Fibroblast of pulmonary artery (primary cell): Measurements from ENCODE around the gene GPATCH3.
"Not testable (repeated sequence)": the region's sequence is repeated elsewhere in the genome, so short reads cannot be mapped to it uniquely, and the experiment has no call there.

Experiments
- DNase-seq: peaks from one replicate; pipeline ENCODE4 v3.0.0-alpha.2; 2010; ENCODE audit warnings: low read depth
- H3K4me3 ChIP-seq: replicated peaks from 2 replicates; pipeline ENCODE4 v1.5.1; 2011; ENCODE audit warnings: low read depth, mild to moderate bottlenecking, control low read depth, low read length, moderate library complexity
- TF ChIP-seq, protein P1 (sequence below): IDR thresholded peaks from 2 replicates; pipeline ENCODE4 v1.5.1; 2011; ENCODE audit warnings: mild to moderate bottlenecking, control low read depth, low read length, inconsistent platforms; ENCODE audit errors: missing control alignments

Gene GPATCH3

GRCh38 chr1:26900001-26900814 is at the start of gene GPATCH3:
TSS of gene GPATCH3 (minus strand) at chr1:26900467. CDS start at chr1:26900442, 25 bp downstream.
- peak within 1 kb of the TSS; percentile 85 for H3K4me3 ChIP-seq
- TF ChIP-seq, protein P1, sequence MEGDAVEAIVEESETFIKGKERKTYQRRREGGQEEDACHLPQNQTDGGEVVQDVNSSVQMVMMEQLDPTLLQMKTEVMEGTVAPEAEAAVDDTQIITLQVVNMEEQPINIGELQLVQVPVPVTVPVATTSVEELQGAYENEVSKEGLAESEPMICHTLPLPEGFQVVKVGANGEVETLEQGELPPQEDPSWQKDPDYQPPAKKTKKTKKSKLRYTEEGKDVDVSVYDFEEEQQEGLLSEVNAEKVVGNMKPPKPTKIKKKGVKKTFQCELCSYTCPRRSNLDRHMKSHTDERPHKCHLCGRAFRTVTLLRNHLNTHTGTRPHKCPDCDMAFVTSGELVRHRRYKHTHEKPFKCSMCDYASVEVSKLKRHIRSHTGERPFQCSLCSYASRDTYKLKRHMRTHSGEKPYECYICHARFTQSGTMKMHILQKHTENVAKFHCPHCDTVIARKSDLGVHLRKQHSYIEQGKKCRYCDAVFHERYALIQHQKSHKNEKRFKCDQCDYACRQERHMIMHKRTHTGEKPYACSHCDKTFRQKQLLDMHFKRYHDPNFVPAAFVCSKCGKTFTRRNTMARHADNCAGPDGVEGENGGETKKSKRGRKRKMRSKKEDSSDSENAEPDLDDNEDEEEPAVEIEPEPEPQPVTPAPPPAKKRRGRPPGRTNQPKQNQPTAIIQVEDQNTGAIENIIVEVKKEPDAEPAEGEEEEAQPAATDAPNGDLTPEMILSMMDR: no peak
- DNase-seq: peak; percentile 97

- no peak overlapping the region for H3K4me3 ChIP-seq
- TF ChIP-seq, protein P1: no peak
- DNase-seq: no peak
These were observed 49.7 kb upstream of the GPATCH3 start for GRCh38 chr1:26949926-26950319.

DNA sequence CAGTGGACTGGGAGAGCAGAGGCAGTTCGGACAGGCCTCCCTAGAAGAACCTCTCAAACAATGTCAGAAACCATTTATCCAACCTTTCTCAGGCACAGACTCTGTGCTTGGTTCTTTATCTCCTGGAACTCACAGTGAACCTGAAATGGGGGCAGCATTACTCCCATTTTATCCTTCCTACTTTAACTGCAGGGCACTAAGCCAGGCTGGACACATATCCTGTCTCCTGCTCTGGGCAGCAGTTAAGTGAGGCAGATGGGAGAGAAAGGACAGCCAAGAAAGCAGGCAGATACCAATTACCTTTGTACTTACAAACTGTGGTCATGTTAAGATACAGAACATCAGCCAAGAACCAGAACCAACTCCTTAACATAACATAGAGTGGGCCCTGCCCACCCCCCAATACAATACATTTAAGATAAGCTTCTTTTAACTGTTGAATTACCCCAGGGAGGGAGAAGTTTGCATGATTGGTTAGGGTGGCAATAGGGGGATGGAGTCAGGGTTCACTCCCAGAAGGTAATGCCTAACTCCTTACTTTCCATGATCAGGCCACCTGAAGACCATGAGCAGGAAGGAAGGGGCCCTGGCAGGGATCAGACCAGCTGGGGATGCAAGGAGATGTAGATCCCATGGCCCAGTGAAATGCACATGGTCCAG is 49.1 kb upstream of the GPATCH3 start:
- no peak overlapping the region for H3K4me3 ChIP-seq
- TF ChIP-seq, protein P1: no peak
- DNase-seq: peak; percentile 23

GRCh38 chr1:26948725-26949057 is 48.4 kb upstream of the GPATCH3 start:
- not testable (repeated sequence) for DNase-seq, H3K4me3 ChIP-seq

- no peak overlapping the region for H3K4me3 ChIP-seq
- TF ChIP-seq, protein P1: no peak
- DNase-seq: no peak
These were observed 46.0 kb upstream of the GPATCH3 start for GRCh38 chr1:26946270-26946669.

DNA sequence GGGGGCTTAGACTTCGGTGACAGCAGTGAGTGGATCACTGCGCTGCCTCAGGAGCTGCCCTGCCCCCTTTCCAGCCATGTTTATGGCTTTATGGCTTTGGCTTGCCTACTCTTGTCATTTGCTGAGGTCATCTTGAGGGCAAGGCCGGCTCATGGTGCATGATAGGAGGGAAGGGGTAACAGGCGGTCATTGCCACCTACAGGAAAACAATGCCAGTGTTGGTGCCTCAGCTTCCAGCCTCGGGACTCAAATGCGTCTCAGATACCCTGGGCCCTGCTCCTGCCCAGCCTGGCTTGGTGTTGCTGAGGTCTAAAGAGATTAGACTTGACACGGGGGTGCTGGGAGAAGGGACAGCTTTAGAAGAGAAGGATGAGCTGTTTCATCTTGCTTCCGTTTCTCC is 45.5 kb upstream of the GPATCH3 start:
- DNase-seq: no peak
- TF ChIP-seq, protein P1: no peak
- H3K4me3 ChIP-seq: no peak overlapping the region

DNA sequence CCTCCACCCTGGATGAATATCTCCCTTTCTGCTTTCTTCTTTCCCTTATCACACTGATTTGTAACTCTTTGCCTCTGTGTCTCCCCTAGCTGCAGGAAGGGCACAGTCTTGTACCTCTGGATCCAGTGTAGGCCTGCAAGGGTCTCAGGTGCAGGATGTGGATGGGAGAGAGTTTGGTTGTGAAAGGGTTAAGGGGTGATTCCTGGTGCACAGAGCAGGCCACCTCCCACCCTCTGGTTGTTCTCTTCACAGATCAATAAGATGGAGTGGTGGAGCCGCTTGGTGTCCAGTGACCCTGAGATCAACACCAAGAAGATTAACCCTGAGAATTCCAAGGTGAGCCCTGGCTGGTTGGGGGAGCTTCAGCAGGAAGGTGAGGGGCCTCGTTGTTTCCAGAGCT is 44.9 kb upstream of the GPATCH3 start:
- DNase-seq: no peak
- TF ChIP-seq, protein P1: no peak
- no peak overlapping the region for H3K4me3 ChIP-seq
